GM12891 (cell line): ENCODE results near the gene SRGAP3.

Experiments
- POLR2AphosphoS5 ChIP-seq: IDR thresholded peaks from 2 replicates; pipeline ENCODE4 v1.6.1; 2011; ENCODE audit warnings: low read depth, low read length, control low read depth
- TAF1 ChIP-seq: IDR thresholded peaks from 2 replicates; pipeline ENCODE4 v1.6.1; 2011; ENCODE audit warnings: low read depth, low read length, control low read depth

DNA sequence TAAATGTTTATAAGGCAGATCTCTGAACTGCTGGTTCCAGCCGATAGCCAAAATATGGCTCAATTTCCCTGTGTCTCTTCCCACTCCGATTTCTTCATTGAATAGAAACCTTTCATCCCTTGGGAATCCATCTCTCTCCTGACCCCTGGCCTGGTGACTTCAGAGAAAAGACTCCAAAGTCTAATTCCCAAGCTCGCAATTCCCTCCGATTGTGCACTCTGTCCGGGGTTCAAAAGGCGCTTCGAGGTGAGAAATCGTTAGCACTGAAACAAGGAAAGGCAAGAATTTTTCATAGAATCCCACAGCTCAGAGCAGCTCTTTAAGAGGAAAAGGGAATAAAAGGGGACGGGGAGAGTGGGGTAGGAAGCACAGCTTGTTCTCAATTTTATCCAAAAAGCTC is 267.7 kb downstream of the SRGAP3 start:
- TF ChIP-seq POLR2AphosphoS5 (no peak), TAF1 (no peak)
